MCF 10A (cell line): Measurements from ENCODE around the gene PTMS. TPM values are rescaled to one million over a fixed set of nuclear protein-coding genes. Genes with fewer than 3 reads are reported as not detected.

Source experiments
- BruUV-seq: library from RNA; stranded (reverse); fragments of 400-500 nt; replicated peaks from 2 replicates; lab custom pipeline; 2021; lab: Mats Ljungman, UMichigan
- CTCF ChIA-PET: fragments of 300-600 bp; sonication (Branson Sonifier 250); formaldehyde crosslinking; extraction: SDS; loops from one replicate; lab custom pipeline; 2021; ENCODE audit warnings: antibody characterized with exemption, inconsistent platforms; lab: Yijun Ruan, JAX
- POLR2A ChIA-PET: fragments of 300-600, 350-650 bp; sonication (Branson Sonifier 250); formaldehyde crosslinking; extraction: SDS; loops from one replicate; lab custom pipeline; 2020; ENCODE audit warnings: antibody characterized with exemption, inconsistent platforms; lab: Yijun Ruan, JAX
- DNase-seq: peaks from one replicate; pipeline ENCODE4 v3.0.0-alpha.2; 2018; ENCODE audit not compliant: unreplicated experiment
- H3K27ac Mint-ChIP-seq: one replicate; pipeline ENCODE4 v1.8.0; 2022; ENCODE audit warnings: mild to moderate bottlenecking, low read depth, mixed read lengths; ENCODE audit not compliant: unreplicated experiment
- H3K27me3 Mint-ChIP-seq: one replicate; pipeline ENCODE4 v1.8.0; 2022; ENCODE audit warnings: mixed read lengths; ENCODE audit not compliant: insufficient read depth, unreplicated experiment
- H3K36me3 Mint-ChIP-seq: one replicate; pipeline ENCODE4 v1.8.0; 2022; ENCODE audit warnings: mild to moderate bottlenecking, moderate library complexity, mixed read lengths; ENCODE audit not compliant: insufficient read depth, unreplicated experiment
- H3K4me1 Mint-ChIP-seq: one replicate; pipeline ENCODE4 v1.8.0; 2022; ENCODE audit warnings: mixed read lengths; ENCODE audit not compliant: insufficient read depth, unreplicated experiment
- H3K4me3 Mint-ChIP-seq: one replicate; pipeline ENCODE4 v1.8.0; 2022; ENCODE audit warnings: mild to moderate bottlenecking, moderate library complexity, mixed read lengths; ENCODE audit not compliant: unreplicated experiment
- H3K9me3 Mint-ChIP-seq: one replicate; pipeline ENCODE4 v1.8.0; 2022; ENCODE audit warnings: mixed read lengths; ENCODE audit not compliant: unreplicated experiment
- CTCF ChIP-seq: fragments of 200-600 bp; IDR thresholded peaks from one replicate; pipeline ENCODE4 v1.8.0; 2022; ENCODE audit warnings: antibody characterized with exemption, mild to moderate bottlenecking; ENCODE audit not compliant: unreplicated experiment
- intact Hi-C: fragments of 100-400 bp; cut with micrococcal nuclease; formaldehyde crosslinking; loops from 2 replicates; pipeline ENCODE4 v1.14.1; 2022
- total RNA-seq: library from RNA; stranded (reverse); gene quantifications from 2 replicates; pipeline ENCODE4 v1.2.3, GENCODE V29; 2022

The PTMS gene
- total RNA-seq, 1 experiment from 2014 or later, result 284 TPM

GRCh38 chr12:6817098-6817497 lies 50.9 kb downstream of the PTMS start:
- ChIA-PET POLR2A (interaction anchor here (0.6 kb wide), 1 partner anchor 249 kb away, joined by 3 read pairs; the partner anchor contains the start of gene NOP2), CTCF (interaction anchor here (1.6 to 1.7 kb wide), 2 partner anchors 9 to 64 kb away, joined by 7 to 8 read pairs; partner anchors contain the start of gene MLF2)
- H3K9me3 Mint-ChIP-seq, result no peaks in the 10 kb centered on the region
- no peaks in the 10 kb centered on the region for H3K36me3 Mint-ChIP-seq
- intact Hi-C loops, result no loop called here
- BruUV-seq, result no TSS peak
- H3K27ac Mint-ChIP-seq, result no peak overlapping the region
- DNase-seq, result no peak
- no peaks in the 10 kb centered on the region for H3K4me1 Mint-ChIP-seq
- TF ChIP-seq CTCF, result no peak
- no peak overlapping the region for H3K4me3 Mint-ChIP-seq
- peaks cover 44% of the 10 kb centered on the region for H3K27me3 Mint-ChIP-seq

GRCh38 chr12:6817662-6818157 lies 51.5 kb downstream of the PTMS start:
- CTCF ChIA-PET, result no interaction called here
- Mint-ChIP-seq H3K9me3 (no peaks in the 10 kb centered on the region), H3K27me3 (peaks cover 50% of the 10 kb centered on the region), H3K4me1 (no peaks in the 10 kb centered on the region), H3K27ac (no peak overlapping the region), H3K36me3 (no peaks in the 10 kb centered on the region), H3K4me3 (no peak overlapping the region)
- no peak for TF ChIP-seq CTCF
- POLR2A ChIA-PET, result interaction anchor here (0.6 kb wide), 1 partner anchor 128 kb away, joined by 3 read pairs; the partner anchor contains the start of gene ZNF384
- intact Hi-C loops, result no loop called here
- no peak for DNase-seq
- no TSS peak for BruUV-seq

GRCh38 chr12:6818222-6818621 lies 52.1 kb downstream of the PTMS start:
- H3K27ac Mint-ChIP-seq, result no peak overlapping the region
- no peaks in the 10 kb centered on the region for H3K9me3 Mint-ChIP-seq
- intact Hi-C loops, result no loop called here
- ChIA-PET POLR2A (interaction anchor here (0.6 kb wide), 1 partner anchor 129 kb away, joined by 3 read pairs; the partner anchor contains the start of gene ZNF384), CTCF (no interaction called here)
- no peak for DNase-seq
- no peak overlapping the region for H3K4me3 Mint-ChIP-seq
- peaks cover 55% of the 10 kb centered on the region for H3K27me3 Mint-ChIP-seq
- no TSS peak for BruUV-seq
- H3K36me3 Mint-ChIP-seq, result no peaks in the 10 kb centered on the region
- no peak for TF ChIP-seq CTCF
- H3K4me1 Mint-ChIP-seq, result no peaks in the 10 kb centered on the region

- no peaks in the 10 kb centered on the region for H3K36me3 Mint-ChIP-seq
- DNase-seq, result no peak
- ChIA-PET CTCF (no interaction called here), POLR2A (interaction anchor here (0.6 kb wide), 1 partner anchor 129 kb away, joined by 3 read pairs; the partner anchor contains the start of gene ZNF384)
- no peaks in the 10 kb centered on the region for H3K9me3 Mint-ChIP-seq
- no TSS peak for BruUV-seq
- no peak for TF ChIP-seq CTCF
- H3K4me3 Mint-ChIP-seq, result no peak overlapping the region
- no peak overlapping the region for H3K27ac Mint-ChIP-seq
- peaks cover 56% of the 10 kb centered on the region for H3K27me3 Mint-ChIP-seq
- intact Hi-C loops, result no loop called here
- no peaks in the 10 kb centered on the region for H3K4me1 Mint-ChIP-seq
Measured at GRCh38 chr12:6818645-6819044, 52.5 kb downstream of the PTMS start.
